Pancreas (tissue), 10 donors: ENCODE measurements around the gene HAL. TPM values are rescaled to one million over a fixed set of nuclear protein-coding genes. Genes with fewer than 3 reads are reported as not detected.

ENCODE experiments used
- ATAC-seq, 4 donors: fragments of 200-7000 bp; cut with Tn5 transposase; one replicate each; pipeline versions ENCODE4 v1.8.0 to v1.9.1; 2020; ENCODE audit warnings: mild to moderate bottlenecking in 4 of 4, moderate library complexity in 4 of 4
- DNase-seq, 6 donors: peaks; one replicate each; pipeline ENCODE4 v3.0.0-alpha.2; 2020
- FAIRE-seq: peaks from 2 replicates; lab custom pipeline; 2012; peaks lifted over from hg19 to GRCh38; lab: Jason Lieb, UNC
- H3K27ac ChIP-seq, 4 donors: fragments of 200-600 bp; sonication (generic); 1 replicate in 3 of 4; 2 replicates in 1 of 4; pipeline versions ENCODE4 v1.5.0 to v1.8.0; 2020
- H3K27me3 ChIP-seq, 4 donors: fragments of 200-600 bp; one replicate each; pipeline ENCODE4 v1.8.0; 2021
- H3K36me3 ChIP-seq, 3 donors: fragments of 200-600 bp; sonication (generic) in 1 of 3; one replicate each; pipeline versions ENCODE4 v1.5.0 to v1.8.0; 2020 to 2021
- H3K4me1 ChIP-seq, 3 donors: fragments of 200-600 bp; one replicate each; pipeline ENCODE4 v1.8.0; 2021
- H3K4me3 ChIP-seq, 4 donors: fragments of 200-600 bp; sonication (generic) in 2 of 4; one replicate each; pipeline versions ENCODE4 v1.5.0 to v1.8.0; 2020 to 2021
- H3K9me3 ChIP-seq, 4 donors: fragments of 200-600 bp; one replicate each; pipeline ENCODE4 v1.8.0; 2021
- WGBS, 2 donors: extraction: QIAGEN DNeasy Blood & Tissue Kit; methylation state at CpG; one replicate each; pipeline ENCODE4 v1.1.7; 2013; 5-methylcytosine and 5-hydroxymethylcytosine counted together
- intact Hi-C, 3 donors: fragments of 100-400 bp; cut with DNase I; formaldehyde crosslinking; loops; one replicate each; pipeline versions ENCODE4 v1.11.1 to v1.14.2; 2022
- polyA plus RNA-seq, 2 donors: library from polyadenylated mRNA; stranded (reverse); fragments of 200-250 nt; gene quantifications; one replicate each; pipeline ENCODE4 v1.2.3, GENCODE V29; 2013
- total RNA-seq, 6 donors: library from RNA; stranded (reverse); fragmentation: NEBNext Ultra II Directional in 4 of 6; extraction: Animal tissue kit (Norgen Biotek cat#: 25700) in 4 of 6; gene quantifications; one replicate each; pipeline versions ENCODE4 v1.2.1 to v1.2.4, GENCODE V29; 2021 to 2023
- TF ChIP-seq, protein P1 (sequence below), 4 donors: fragments of 200-600 bp; sonication (generic) in 3 of 4; IDR thresholded peaks; one replicate each; pipeline versions ENCODE4 v1.5.0 to v1.8.0; 2021; ENCODE audit warnings: antibody characterized with exemption in 4 of 4
- donor health status: healthy with polysubstance abuse.
- donor health status: DM: no; HTN: no; CAD: no; lungs with moderate emphysema.
- donor health status: DM: no; HTN: no; CAD: no.
- donor health status: control.
- donor health status: control.
- donor health status: Bipolar disorder and iron deficiency.
- donor health status: DM: yes; HTN: yes; CAD: no.
- donor health status: DM: no; HTN: no; CAD: no.
- donor health status: DM: no; HTN: no; CAD: no.
- donor health status: DM: yes; HTN: yes; CAD: no.

Gene HAL
- total and polyA plus RNA-seq, 8 donors, result 0.08 to 1.2 (median 0.58) TPM; not detected in 1

GRCh38 chr12:96028538-96028937 is 32.4 kb upstream of the HAL start:
- Histone ChIP-seq H3K36me3 (peaks cover 4 to 10% (median 5%) of the 10 kb centered on the region in 3 donors), H3K4me3 (no peak overlapping the region), H3K27me3 (no peaks in the 10 kb centered on the region), H3K27ac (no peak overlapping the region), H3K4me1 (peaks cover 5 to 13% (median 7%) of the 10 kb centered on the region in 3 donors), H3K9me3 (no peaks in the 10 kb centered on the region)
- TF ChIP-seq, protein P1, sequence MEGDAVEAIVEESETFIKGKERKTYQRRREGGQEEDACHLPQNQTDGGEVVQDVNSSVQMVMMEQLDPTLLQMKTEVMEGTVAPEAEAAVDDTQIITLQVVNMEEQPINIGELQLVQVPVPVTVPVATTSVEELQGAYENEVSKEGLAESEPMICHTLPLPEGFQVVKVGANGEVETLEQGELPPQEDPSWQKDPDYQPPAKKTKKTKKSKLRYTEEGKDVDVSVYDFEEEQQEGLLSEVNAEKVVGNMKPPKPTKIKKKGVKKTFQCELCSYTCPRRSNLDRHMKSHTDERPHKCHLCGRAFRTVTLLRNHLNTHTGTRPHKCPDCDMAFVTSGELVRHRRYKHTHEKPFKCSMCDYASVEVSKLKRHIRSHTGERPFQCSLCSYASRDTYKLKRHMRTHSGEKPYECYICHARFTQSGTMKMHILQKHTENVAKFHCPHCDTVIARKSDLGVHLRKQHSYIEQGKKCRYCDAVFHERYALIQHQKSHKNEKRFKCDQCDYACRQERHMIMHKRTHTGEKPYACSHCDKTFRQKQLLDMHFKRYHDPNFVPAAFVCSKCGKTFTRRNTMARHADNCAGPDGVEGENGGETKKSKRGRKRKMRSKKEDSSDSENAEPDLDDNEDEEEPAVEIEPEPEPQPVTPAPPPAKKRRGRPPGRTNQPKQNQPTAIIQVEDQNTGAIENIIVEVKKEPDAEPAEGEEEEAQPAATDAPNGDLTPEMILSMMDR (IDR thresholded peaks at IDR 0.05), result no peak
- intact Hi-C loops, result no loop called here
- no peak for FAIRE-seq
- DNase-seq, result no peak
- no peak for ATAC-seq
- whole genome bisulfite sequencing, 2 donors, result 56 to 68% methylated on average over 1 of the region's 1 CpG

DNA sequence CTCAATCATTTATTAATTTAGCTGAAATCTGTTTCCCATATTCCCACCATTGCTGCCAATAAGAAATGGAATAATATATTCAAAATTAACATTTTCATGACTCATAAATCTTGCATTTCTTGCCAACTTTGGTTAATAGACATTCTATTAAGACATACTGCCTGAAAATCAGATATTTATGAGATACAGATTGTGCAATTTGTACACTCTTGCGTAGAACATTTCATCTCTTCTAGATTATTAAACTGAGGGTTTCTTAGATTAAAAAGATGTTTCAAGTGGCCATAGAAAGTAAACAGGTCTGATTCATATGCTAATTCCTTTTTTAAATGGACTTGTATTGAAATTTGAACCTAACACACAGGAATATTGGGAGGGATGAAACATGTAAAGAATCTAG is 30.2 kb upstream of the HAL start:
- intact Hi-C loops, result no loop called here
- peaks cover 4 to 10% (median 6%) of the 10 kb centered on the region in 3 donors for H3K36me3 ChIP-seq

GRCh38 chr12:96025518-96025917 is 29.4 kb upstream of the HAL start:
- Histone ChIP-seq H3K4me3 (no peak overlapping the region), H3K27me3 (no peaks in the 10 kb centered on the region), H3K9me3 (no peaks in the 10 kb centered on the region), H3K27ac (no peak overlapping the region), H3K4me1 (no peaks in the 10 kb centered on the region), H3K36me3 (peaks cover 4 to 10% (median 6%) of the 10 kb centered on the region in 3 donors)
- 99% methylated on average over 4 of the region's 4 CpGs for WGBS, 2 donors
- intact Hi-C loops, result no loop called here
- ATAC-seq, result no peak
- TF ChIP-seq, protein P1 (IDR thresholded peaks at IDR 0.05), result no peak
- DNase-seq, result no peak
- FAIRE-seq, result no peak

More for the DNA sequence above, 30.2 kb upstream of the HAL start:
- no peak for DNase-seq
- H3K27me3 ChIP-seq, result no peaks in the 10 kb centered on the region
- no peaks in the 10 kb centered on the region for H3K4me1 ChIP-seq
- ATAC-seq, result no peak
- TF ChIP-seq, protein P1 (IDR thresholded peaks at IDR 0.05), result no peak
- WGBS, 2 donors, result 80 to 93% methylated on average over 1 of the region's 1 CpG
- H3K27ac ChIP-seq, result no peak overlapping the region
- H3K9me3 ChIP-seq, result no peaks in the 10 kb centered on the region
- FAIRE-seq, result no peak
- H3K4me3 ChIP-seq, result no peak overlapping the region

GRCh38 chr12:96020314-96021003 is 24.3 kb upstream of the HAL start:
- WGBS, 2 donors, result 82 to 89% methylated on average over 3 of the region's 3 CpGs
- ATAC-seq (peak in 1 of 4 donors; percentile 44), FAIRE-seq (no peak), DNase-seq (no peak)
- H3K4me1 ChIP-seq, result no peaks in the 10 kb centered on the region
- H3K4me3 ChIP-seq, result no peak overlapping the region
- no peak overlapping the region for H3K27ac ChIP-seq
- no peaks in the 10 kb centered on the region for H3K27me3 ChIP-seq
- peaks cover 3 to 20% (median 4%) of the 10 kb centered on the region in 3 donors for H3K36me3 ChIP-seq
- intact Hi-C loops, result no loop called here
- H3K9me3 ChIP-seq, result no peaks in the 10 kb centered on the region
- TF ChIP-seq, protein P1 (IDR thresholded peaks at IDR 0.05), result no peak

- no peaks in the 10 kb centered on the region for H3K4me1 ChIP-seq
- H3K9me3 ChIP-seq, result no peaks in the 10 kb centered on the region
- no peaks in the 10 kb centered on the region for H3K27me3 ChIP-seq
- peaks cover 0 to 54% (median 10%) of the 10 kb centered on the region in 3 donors for H3K36me3 ChIP-seq
- peak in 3 of 4 donors; percentile 49 to 72 (median 66) for ATAC-seq
- WGBS, 2 donors, result 74 to 79% methylated on average over 5 of the region's 5 CpGs
- no peak overlapping the region for H3K4me3 ChIP-seq
- intact Hi-C loops, result no loop called here
- TF ChIP-seq, protein P1 (IDR thresholded peaks at IDR 0.05), result peak in 1 of 4 donors; percentile 18
- DNase-seq, result peak in 1 of 6 donors; percentile 18
- no peak for FAIRE-seq
- no peak overlapping the region for H3K27ac ChIP-seq
These were observed 19.5 kb upstream of the HAL start for GRCh38 chr12:96015672-96016071.
